MCF 10A (cell line): ENCODE results near the gene RALGAPA1. TPM values are rescaled to one million over a fixed set of nuclear protein-coding genes. Genes with fewer than 3 reads are reported as not detected.
A peak's percentile ranks its signal among the peaks of the same experiment; 100 is the strongest.

Experiments
- BruUV-seq: library from RNA; stranded (reverse); fragments of 400-500 nt; replicated peaks from 2 replicates; lab custom pipeline; 2021; lab: Mats Ljungman, UMichigan
- CTCF ChIA-PET: fragments of 300-600 bp; sonication (Branson Sonifier 250); formaldehyde crosslinking; extraction: SDS; loops from one replicate; lab custom pipeline; 2021; ENCODE audit warnings: antibody characterized with exemption, inconsistent platforms; lab: Yijun Ruan, JAX
- POLR2A ChIA-PET: fragments of 300-600, 350-650 bp; sonication (Branson Sonifier 250); formaldehyde crosslinking; extraction: SDS; loops from one replicate; lab custom pipeline; 2020; ENCODE audit warnings: antibody characterized with exemption, inconsistent platforms; lab: Yijun Ruan, JAX
- DNase-seq: peaks from one replicate; pipeline ENCODE4 v3.0.0-alpha.2; 2018; ENCODE audit not compliant: unreplicated experiment
- H3K27ac Mint-ChIP-seq: one replicate; pipeline ENCODE4 v1.8.0; 2022; ENCODE audit warnings: mild to moderate bottlenecking, low read depth, mixed read lengths; ENCODE audit not compliant: unreplicated experiment
- H3K27me3 Mint-ChIP-seq: one replicate; pipeline ENCODE4 v1.8.0; 2022; ENCODE audit warnings: mixed read lengths; ENCODE audit not compliant: insufficient read depth, unreplicated experiment
- H3K36me3 Mint-ChIP-seq: one replicate; pipeline ENCODE4 v1.8.0; 2022; ENCODE audit warnings: mild to moderate bottlenecking, moderate library complexity, mixed read lengths; ENCODE audit not compliant: insufficient read depth, unreplicated experiment
- H3K4me1 Mint-ChIP-seq: one replicate; pipeline ENCODE4 v1.8.0; 2022; ENCODE audit warnings: mixed read lengths; ENCODE audit not compliant: insufficient read depth, unreplicated experiment
- H3K4me3 Mint-ChIP-seq: one replicate; pipeline ENCODE4 v1.8.0; 2022; ENCODE audit warnings: mild to moderate bottlenecking, moderate library complexity, mixed read lengths; ENCODE audit not compliant: unreplicated experiment
- H3K9me3 Mint-ChIP-seq: one replicate; pipeline ENCODE4 v1.8.0; 2022; ENCODE audit warnings: mixed read lengths; ENCODE audit not compliant: unreplicated experiment
- intact Hi-C: fragments of 100-400 bp; cut with micrococcal nuclease; formaldehyde crosslinking; loops from 2 replicates; pipeline ENCODE4 v1.14.1; 2022
- total RNA-seq: library from RNA; stranded (reverse); gene quantifications from 2 replicates; pipeline ENCODE4 v1.2.3, GENCODE V29; 2022
- TF ChIP-seq, protein P1 (sequence below): fragments of 200-600 bp; IDR thresholded peaks from one replicate; pipeline ENCODE4 v1.8.0; 2022; ENCODE audit warnings: antibody characterized with exemption, mild to moderate bottlenecking; ENCODE audit not compliant: unreplicated experiment

Gene RALGAPA1
- total RNA-seq, 1 experiment from 2014 or later = 52.3 TPM

DNA sequence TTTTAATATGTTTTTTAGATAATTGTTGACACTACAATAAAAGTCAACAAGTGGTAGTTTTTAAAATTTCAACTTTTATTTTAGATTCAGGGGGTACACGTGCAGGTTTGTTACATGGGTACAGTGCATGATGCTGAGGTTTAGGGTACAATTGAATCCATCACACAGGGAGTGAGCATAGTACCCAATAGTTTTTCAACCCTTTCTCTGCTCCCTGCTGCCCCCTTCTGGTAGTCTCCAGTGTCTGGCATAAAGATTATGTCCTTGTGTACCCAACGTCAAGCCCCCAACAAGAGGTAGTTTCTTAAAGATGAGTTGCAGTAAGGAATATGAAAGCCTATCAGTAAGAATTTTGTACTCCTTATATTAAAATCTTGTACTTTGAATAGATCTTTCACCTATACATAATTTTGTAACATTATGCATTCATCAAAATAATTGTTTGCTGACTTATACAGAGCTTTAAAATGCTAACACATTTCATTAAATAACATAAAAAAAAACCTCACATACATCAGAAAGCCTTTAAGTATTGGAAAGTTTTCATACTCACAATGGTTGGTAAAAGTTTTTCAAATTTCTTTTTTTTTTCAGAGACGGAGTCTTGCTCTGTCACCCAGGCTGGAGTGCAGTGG, 5.4 kb upstream of the RALGAPA1 start:
- no peaks in the 10 kb centered on the region for H3K9me3 Mint-ChIP-seq
- H3K4me1 Mint-ChIP-seq = peaks cover under 1% of the 10 kb centered on the region
- TF ChIP-seq, protein P1, sequence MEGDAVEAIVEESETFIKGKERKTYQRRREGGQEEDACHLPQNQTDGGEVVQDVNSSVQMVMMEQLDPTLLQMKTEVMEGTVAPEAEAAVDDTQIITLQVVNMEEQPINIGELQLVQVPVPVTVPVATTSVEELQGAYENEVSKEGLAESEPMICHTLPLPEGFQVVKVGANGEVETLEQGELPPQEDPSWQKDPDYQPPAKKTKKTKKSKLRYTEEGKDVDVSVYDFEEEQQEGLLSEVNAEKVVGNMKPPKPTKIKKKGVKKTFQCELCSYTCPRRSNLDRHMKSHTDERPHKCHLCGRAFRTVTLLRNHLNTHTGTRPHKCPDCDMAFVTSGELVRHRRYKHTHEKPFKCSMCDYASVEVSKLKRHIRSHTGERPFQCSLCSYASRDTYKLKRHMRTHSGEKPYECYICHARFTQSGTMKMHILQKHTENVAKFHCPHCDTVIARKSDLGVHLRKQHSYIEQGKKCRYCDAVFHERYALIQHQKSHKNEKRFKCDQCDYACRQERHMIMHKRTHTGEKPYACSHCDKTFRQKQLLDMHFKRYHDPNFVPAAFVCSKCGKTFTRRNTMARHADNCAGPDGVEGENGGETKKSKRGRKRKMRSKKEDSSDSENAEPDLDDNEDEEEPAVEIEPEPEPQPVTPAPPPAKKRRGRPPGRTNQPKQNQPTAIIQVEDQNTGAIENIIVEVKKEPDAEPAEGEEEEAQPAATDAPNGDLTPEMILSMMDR = peak; percentile 77
- no peak overlapping the region for H3K27ac Mint-ChIP-seq
- DNase-seq = peak; percentile 82
- POLR2A ChIA-PET = interaction anchor here (0.6 to 1.0 kb wide), 4 partner anchors 8 to 1842 kb away, joined by 3 to 4 read pairs (median 3); no protein-coding TSS in a partner anchor
- no peaks in the 10 kb centered on the region for H3K27me3 Mint-ChIP-seq
- CTCF ChIA-PET = interaction anchor here (0.6 to 1.7 kb wide), 17 partner anchors 11 to 1318 kb away, joined by 3 to 9 read pairs (median 3); partner anchors contain the start of gene BRMS1L
- intact Hi-C loops = loop anchor here (5.0 to 10.0 kb wide), 2 partner anchors 127 to 380 kb away; no protein-coding TSS in a partner anchor
- no peaks in the 10 kb centered on the region for H3K36me3 Mint-ChIP-seq
- BruUV-seq = no TSS peak
- H3K4me3 Mint-ChIP-seq = no peak overlapping the region

DNA sequence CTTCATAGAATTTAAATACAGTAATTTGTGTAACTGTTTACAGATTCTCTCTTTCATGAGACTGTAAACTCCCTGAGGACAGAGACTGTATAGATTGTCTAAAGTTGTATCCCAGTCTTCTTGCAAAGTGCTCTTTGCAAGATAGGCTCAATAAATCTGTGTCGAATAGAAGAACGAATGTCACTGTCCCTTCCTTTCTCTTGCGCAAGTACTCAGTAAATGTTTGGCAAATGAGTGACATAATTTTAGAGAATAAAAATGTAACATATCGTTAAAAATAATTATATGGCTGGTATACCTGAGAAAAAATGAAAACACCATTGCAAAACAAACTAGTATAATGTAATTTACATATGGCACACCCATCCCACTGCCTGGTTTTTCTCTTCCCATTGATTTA, 1.9 kb upstream of the RALGAPA1 start:
- H3K4me1 Mint-ChIP-seq = peaks cover 11% of the 10 kb centered on the region
- peaks cover 2% of the 10 kb centered on the region for H3K36me3 Mint-ChIP-seq
- no peak overlapping the region for H3K4me3 Mint-ChIP-seq
- no peak for DNase-seq
- no TSS peak for BruUV-seq
- ChIA-PET CTCF (no interaction called here), POLR2A (no interaction called here)
- TF ChIP-seq, protein P1 = no peak
- intact Hi-C loops = loop anchor here (10.0 kb wide), 1 partner anchor 376 kb away; no protein-coding TSS in a partner anchor
- no peak overlapping the region for H3K27ac Mint-ChIP-seq
- H3K27me3 Mint-ChIP-seq = no peaks in the 10 kb centered on the region
- no peaks in the 10 kb centered on the region for H3K9me3 Mint-ChIP-seq

DNA sequence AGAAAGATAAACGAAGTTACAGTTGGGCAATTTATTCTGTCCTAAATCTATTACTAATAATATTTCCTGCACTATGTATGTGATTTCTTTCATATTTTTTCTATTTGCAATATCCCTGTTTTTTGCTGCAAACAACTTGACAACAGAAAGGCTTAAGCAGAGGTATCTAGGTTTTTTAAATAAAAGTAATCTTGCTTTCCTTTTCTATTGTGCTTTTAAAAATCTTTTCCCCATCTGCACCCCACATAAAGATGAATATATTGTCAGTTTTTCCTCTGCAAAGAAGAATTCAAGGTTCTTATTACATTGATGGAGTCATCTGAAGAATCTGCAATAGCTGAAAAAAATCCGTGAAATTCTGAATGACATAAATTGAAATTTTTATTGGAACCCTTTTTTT, 502 bp upstream of the RALGAPA1 start:
- Mint-ChIP-seq H3K4me3 (peak overlapping the region; percentile 95), H3K9me3 (no peaks in the 10 kb centered on the region), H3K36me3 (peaks cover 7% of the 10 kb centered on the region), H3K27me3 (no peaks in the 10 kb centered on the region), H3K27ac (peak overlapping the region; percentile 7), H3K4me1 (peaks cover 11% of the 10 kb centered on the region)
- BruUV-seq = TSS peak; percentile 21
- intact Hi-C loops = no loop called here
- TF ChIP-seq, protein P1 = no peak
- no peak for DNase-seq
- CTCF ChIA-PET = interaction anchor here (0.6 to 5.1 kb wide), 5 partner anchors 8 to 291 kb away, joined by 3 to 33 read pairs (median 3); no protein-coding TSS in a partner anchor
- POLR2A ChIA-PET = interaction anchor here (0.6 to 4.6 kb wide), 4 partner anchors 8 to 729 kb away, joined by 3 to 33 read pairs (median 16); partner anchors contain the start of gene BRMS1L

DNA sequence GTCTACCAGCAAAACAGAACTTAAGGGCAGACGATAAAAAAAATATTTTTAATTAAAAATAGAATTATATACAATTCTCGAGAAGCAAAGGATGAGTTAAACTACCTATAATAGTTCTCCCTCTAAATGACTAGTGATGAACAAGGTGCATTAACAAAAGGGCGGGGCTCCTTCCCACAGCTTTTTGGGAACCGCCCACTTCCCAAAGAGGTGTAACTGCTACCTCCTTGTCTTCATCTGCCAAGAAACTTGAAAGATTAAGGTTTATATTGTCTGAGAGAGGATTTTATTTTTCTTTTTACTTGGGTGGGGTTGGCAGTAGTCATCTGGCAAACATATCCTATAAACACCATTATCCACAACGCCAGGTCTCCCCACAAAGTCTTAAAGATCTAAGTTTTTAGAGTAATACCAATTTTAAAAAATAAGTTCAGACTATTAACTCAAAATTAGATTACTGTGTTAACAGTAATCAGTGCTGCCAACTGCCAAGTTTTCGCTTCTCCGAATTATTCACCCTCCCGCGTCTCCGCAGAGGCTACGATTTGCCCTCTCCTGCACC, 938 bp downstream of the RALGAPA1 start:
- TF ChIP-seq, protein P1 = no peak
- POLR2A ChIA-PET = interaction anchor here (1.3 to 4.6 kb wide), 5 partner anchors 9 to 33 kb away, joined by 3 to 33 read pairs (median 12); partner anchors contain the start of gene BRMS1L
- CTCF ChIA-PET = interaction anchor here (0.7 to 5.1 kb wide), 4 partner anchors 9 to 26 kb away, joined by 3 to 33 read pairs (median 16); no protein-coding TSS in a partner anchor
- Mint-ChIP-seq H3K36me3 (peaks cover 7% of the 10 kb centered on the region), H3K27me3 (no peaks in the 10 kb centered on the region), H3K4me3 (peak overlapping the region; percentile 95), H3K27ac (peak overlapping the region; percentile 7), H3K9me3 (no peaks in the 10 kb centered on the region), H3K4me1 (peaks cover 11% of the 10 kb centered on the region)
- no TSS peak for BruUV-seq
- peak; percentile 74 for DNase-seq
- intact Hi-C loops = no loop called here
